Cortex of kidney (tissue), 1 donor: ENCODE measurements around the gene CSF1R.
"Not testable (repeated sequence)": the region's sequence is repeated elsewhere in the genome, so short reads cannot be mapped to it uniquely, and the experiment has no call there.

Source experiments
- DNase-seq: peaks from one replicate; lab custom pipeline; 2025; lab: John Stamatoyannopoulos, UW

The CSF1R gene

DNA sequence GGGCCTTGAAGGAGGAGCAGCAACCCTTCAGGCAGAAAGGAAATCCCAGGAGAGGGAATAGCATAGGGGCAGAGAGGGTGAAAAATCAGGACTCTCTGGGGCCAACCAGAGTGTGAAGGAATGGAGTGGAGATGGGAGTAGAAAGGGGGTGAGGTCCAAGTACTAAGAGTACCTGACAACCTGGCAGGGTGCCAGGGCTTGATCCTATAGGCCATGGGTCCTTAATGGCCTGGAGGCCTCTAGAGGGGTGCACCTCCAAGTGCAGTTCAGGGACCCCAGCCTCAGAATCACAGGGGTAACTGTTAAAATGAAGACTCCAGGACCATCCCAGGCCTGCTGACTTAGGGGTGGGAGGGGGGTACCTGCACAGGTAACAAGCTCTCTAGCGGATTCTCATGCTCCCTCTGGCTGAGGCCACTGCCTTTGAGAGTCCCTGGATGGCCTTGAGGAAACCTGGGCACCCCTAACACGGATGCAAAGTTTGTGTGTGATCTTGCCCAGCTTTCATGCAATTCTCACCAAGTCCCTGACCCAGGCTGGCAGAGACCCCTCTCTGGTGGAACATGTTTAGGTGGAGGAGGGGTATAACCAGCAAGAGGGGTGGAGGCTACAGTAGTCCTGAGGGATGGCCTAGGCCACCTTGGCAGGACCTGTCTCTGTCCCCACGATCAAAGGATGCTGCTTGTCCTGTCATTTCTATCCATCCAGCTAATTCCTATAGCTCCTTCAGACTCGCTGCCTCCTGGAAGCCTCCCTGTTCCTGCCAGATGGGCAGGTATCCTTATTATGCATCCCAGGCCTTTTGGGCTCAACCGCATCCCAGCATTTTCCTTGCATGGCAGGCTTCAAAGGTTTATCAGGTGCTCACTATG lies 17.6 kb upstream of the CSF1R start:
- no peak for DNase-seq

DNA sequence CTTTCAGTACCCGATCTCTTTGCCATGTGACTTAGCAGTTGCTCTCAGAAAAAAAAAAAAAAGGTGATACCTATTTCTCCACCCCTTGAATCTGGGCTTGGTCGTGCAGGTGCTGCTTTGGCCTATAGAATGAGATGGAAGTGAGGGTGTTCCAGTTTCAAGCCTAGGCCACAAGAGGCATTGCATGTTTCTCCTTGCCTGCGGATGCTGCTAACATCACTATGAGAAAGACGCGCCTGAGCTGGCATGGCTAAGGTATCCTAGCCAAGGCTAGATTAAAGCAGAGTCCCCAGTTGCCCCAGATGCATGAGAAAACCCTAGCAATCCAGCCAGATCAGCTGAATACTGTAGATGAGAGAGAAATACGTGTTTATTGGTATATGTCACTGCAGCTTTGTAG lies 14.7 kb upstream of the CSF1R start:
- no peak for DNase-seq

GRCh38 chr5:150097152-150097551 lies 10.8 kb upstream of the CSF1R start:
- DNase-seq, result no peak

DNA sequence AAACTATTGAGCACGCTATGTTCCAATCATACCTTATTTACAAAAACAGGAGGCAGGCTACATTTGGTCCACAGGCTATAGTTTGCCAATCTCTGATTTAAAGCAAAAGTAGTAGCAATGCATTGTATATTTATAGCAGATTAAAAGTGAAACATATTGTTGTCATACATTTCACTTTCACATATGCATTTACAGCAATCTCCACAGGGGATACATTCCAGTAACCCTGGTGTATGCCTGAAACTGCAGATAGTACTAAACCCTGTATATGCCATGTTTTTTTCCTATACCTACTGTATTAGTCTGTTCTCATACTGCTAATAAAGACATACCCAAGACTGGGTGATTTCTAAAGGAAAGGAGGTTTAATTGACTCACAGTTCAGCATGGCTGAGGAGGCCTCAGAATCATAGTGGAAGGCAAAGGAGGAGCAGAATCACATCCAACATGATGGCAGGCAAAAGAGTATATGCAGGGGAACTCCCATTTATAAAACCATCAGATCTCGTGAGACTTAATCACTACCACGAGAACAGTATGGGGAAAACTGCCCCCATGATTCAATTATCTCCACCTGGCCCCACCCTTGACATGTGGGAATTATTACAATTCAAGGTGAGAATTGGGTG lies 5.9 kb upstream of the CSF1R start:
- no peak for DNase-seq

GRCh38 chr5:150085191-150085912 lies 1.0 kb downstream of the CSF1R start:
- DNase-seq, result no peak

DNA sequence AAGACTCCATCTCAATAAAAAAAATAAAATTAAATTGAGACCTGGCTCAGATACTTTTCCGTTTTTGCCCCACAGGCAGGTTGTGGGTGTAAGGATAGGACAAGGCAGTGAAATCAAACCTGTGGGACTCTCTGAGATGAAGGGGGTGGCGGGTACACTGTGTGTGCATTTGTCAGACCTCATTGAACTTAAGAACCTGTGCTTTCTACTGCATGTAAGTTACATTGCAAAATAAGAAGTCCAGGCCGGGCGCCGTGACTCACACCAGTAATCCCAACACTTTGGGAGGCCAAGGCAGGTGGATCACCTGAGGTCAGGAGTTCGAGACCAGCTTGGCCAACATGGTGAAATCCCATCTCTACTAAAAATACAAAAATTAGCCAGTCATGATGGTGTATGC lies 1.6 kb downstream of the CSF1R start:
- DNase-seq, result not testable (repeated sequence)

DNA sequence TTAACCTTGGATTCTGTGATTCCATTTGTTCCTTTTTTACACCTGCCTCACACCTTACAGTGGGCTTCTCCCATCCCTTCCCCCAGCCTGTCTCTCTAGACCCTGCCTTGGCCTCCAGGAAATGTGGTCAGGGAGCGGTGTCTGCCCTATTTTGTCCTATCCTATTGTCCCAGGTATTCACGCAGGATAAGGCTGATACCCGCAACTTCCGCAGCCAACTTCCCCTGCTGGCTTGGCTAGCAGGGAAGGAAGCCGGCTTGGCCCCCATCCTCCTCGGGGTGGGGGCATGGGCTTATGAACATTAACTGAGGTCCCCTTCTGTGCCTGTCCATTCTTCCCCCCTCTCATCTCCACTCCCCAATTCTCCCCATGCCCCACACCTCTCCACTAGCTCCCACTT lies 3.5 kb downstream of the CSF1R start:
- DNase-seq, result no peak

- DNase-seq, result no peak
These were observed 4.0 kb downstream of the CSF1R start for GRCh38 chr5:150082374-150082773.

DNA sequence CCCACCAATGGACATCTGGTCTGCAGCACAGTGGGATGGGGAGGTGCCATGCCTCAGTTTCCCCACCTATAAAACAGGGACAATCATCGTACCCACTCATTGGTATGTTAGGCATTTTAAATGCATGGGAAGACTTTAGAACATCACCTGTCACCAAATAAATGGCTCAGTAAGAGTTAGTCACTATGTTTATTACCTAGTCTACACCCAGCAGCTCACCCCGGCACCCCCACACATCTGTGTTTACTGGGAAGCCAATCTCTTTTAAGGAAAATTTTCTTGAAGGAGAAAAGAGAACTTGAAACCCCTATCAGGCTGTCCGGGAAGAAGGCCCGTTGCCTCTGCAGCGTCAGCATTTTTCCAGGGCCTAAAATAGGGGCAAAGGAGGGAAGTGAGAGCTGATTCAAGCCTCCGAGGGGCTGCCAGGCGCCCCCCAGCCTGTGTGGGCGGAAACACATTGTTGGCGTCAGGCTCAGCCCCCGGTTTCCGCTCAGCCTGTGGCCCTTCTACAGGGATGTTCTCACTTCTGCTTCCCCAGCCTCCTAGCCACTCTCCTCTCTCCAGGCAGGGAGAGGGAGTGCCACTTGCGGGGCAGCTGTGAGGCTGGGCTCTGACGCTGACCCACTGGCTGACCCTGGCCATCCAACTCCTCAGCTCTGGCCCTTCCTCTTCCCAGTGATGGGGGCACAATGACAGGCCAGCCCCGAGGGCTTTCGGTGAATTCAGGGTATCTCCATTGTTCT lies 4.6 kb downstream of the CSF1R start:
- DNase-seq, result no peak

- no peak for DNase-seq
These were observed 5.5 kb downstream of the CSF1R start for GRCh38 chr5:150080696-150081435.

DNA sequence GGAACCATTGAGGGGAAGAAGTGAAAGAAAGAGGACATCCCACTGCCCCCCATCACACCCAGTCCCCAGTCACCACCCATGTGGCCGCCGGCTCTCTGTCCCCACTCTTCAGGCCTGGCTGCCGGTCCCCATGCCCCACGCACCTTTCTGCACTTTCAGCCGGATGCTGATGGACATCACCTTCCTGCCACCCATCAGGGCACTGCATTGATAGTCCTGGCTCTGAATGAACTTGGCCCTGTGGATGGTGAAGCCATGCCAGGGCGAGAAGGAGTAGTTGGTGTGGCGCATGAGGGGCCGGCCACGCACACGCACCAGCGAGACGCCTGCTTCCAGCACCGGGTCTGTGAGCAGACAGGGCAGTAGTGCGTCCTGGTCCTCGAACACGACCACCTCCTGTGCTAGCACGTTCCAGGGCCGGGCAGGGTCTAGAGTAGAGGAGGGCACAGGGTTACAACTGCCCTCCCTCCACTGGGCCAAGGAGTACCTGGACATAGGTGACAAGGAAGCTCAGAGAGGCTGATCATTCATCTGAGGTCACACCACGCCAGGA lies 6.4 kb downstream of the CSF1R start:
- no peak for DNase-seq

- DNase-seq, result no peak
These were observed 7.3 kb downstream of the CSF1R start for GRCh38 chr5:150078802-150079689.

GRCh38 chr5:150077996-150078801 lies 8.2 kb downstream of the CSF1R start:
- no peak for DNase-seq

DNA sequence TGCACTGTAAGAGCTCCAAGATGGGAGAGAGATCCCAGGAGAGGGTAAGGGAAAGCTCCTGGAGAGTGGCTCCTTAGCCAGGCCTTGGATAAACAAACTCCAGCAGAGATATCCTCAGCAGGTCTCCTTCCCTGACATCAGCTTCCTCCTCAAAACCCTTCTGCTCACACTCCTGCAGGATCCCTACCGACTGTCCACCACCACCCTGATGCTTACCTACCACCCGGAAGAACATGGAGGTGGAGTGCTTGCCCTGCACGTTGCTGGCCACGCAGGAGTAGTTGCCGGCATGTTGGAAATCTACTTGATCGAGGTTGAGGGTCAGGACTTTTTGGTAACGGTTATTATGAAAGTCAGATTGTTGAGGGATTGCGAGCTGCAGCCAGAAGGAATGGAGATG lies 9.3 kb downstream of the CSF1R start:
- no peak for DNase-seq

DNA sequence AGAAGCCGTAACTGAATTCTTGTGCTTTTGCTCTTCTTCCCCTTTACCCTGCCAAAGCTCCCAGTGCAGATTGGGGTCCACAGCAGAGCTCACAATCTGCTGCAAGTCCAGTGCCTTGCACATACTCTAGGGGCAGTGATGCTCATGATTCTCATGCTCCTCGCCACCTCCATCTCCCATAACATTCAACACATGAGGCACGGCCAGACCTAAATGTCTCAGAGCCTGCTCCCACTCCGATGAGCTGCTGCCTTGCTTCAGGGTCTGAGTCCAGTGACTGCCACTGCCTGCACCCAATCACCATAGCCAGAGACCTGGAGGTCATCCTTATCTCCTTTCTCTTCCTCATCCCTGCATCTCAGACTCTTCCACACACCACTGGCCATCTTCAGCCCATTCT lies 10.5 kb downstream of the CSF1R start:
- no peak for DNase-seq

DNA sequence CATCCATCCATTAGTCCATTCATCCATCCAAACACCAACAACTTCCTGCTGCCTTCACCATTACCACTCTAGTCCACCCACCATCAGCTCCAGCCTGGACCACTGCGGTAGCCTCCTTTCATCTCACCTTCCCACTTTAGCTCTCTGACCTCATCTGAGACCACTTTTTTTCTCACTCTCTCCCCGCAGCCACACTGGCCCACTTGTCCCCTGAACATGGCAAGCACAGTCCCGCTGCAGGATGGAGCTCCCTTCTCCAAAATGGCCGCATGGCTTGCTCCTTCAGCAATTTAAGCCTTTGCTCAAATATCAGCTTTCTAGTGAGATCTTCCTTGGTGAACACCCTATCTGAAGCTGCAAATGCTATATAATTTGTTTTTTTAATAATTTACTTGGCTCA lies 11.1 kb downstream of the CSF1R start:
- no peak for DNase-seq

GRCh38 chr5:150073677-150074076 lies 12.7 kb downstream of the CSF1R start:
- no peak for DNase-seq

GRCh38 chr5:150073086-150073625 lies 13.2 kb downstream of the CSF1R start:
- DNase-seq, result no peak

- DNase-seq, result no peak
These were observed 15.5 kb downstream of the CSF1R start for GRCh38 chr5:150070821-150071220.
